Chondrocyte (in vitro differentiated cells): ENCODE results near the gene MCCD1. TPM values are rescaled to one million over a fixed set of nuclear protein-coding genes. Genes with fewer than 3 reads are reported as not detected.

Source experiments
- DNase-seq: peaks from one replicate; pipeline ENCODE4 v3.0.0; 2021; ENCODE audit warnings: mixed read lengths, low spot score
- H3K27ac Mint-ChIP-seq: one replicate; pipeline ENCODE4 v1.8.0; 2021; ENCODE audit warnings: mild to moderate bottlenecking, moderate library complexity, mixed read lengths; ENCODE audit not compliant: unreplicated experiment
- H3K27me3 Mint-ChIP-seq: 2 replicates; pipeline ENCODE4 v1.8.0; 2021; ENCODE audit warnings: low read depth, mixed read lengths
- H3K36me3 Mint-ChIP-seq: 2 replicates; pipeline ENCODE4 v1.8.0; 2021; ENCODE audit warnings: low read depth, mixed read lengths
- H3K4me1 Mint-ChIP-seq: 2 replicates; pipeline ENCODE4 v1.8.0; 2021; ENCODE audit warnings: low read depth, mild to moderate bottlenecking, mixed read lengths
- H3K4me3 Mint-ChIP-seq: one replicate; pipeline ENCODE4 v1.8.0; 2021; ENCODE audit warnings: mild to moderate bottlenecking, moderate library complexity, mixed read lengths; ENCODE audit not compliant: unreplicated experiment
- H3K9me3 Mint-ChIP-seq: 2 replicates; pipeline ENCODE4 v1.8.0; 2021; ENCODE audit warnings: low read depth, mixed read lengths
- total RNA-seq: library from RNA; stranded (reverse); gene quantifications from 3 replicates; pipeline ENCODE4 v1.2.1, GENCODE V29; 2021
- TF ChIP-seq, protein P1 (sequence below): fragments of 200-600 bp; sonication (generic); IDR thresholded peaks from 2 replicates; pipeline ENCODE4 v1.5.0; 2021; ENCODE audit warnings: antibody characterized with exemption, mild to moderate bottlenecking, moderate library complexity

Gene MCCD1
- total RNA-seq, 1 donor from 2014 or later, result not detected

DNA sequence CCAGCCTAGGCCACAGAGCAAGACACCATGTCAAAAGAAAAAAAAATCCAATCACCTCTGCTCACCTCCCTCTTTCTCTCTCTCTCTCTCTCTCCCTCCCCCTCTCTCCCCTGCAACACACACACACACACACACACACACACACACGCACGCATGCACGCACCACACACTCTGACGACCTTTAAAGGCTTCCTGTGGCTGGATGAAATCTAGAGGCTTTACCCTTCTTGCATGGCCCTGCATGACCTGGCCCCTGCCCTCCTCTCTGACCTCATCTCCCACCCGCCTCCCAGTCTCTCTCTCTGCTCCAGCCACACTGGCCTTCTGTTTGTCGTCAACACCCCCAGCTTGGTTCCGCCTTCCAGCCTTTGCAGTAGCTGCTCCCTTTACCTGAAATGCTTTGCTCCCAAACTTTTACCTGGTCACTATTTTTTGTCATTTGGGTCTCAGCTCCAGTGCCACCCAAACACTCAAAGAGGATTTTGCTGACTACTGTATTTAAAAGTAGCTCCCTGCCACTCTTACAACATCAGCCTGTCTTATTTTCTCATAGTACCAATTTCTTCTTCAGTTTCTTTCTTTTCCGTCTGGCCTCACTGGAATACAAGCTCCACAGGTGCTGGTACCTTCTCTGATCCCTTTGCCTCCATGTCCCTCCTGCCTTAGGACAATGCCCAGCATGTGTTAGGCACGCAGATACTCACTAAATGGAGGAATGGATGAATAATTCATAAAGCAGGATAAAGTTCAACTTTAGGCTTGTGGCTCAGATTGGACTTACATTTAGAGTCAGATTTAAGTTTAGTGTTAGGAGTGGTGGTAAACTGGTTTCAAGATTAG lies 39.0 kb downstream of the MCCD1 start:
- Mint-ChIP-seq H3K36me3 (no peaks in the 10 kb centered on the region), H3K4me1 (peaks cover 5% of the 10 kb centered on the region), H3K27me3 (peaks cover 2% of the 10 kb centered on the region), H3K4me3 (no peak overlapping the region), H3K27ac (no peak overlapping the region), H3K9me3 (no peaks in the 10 kb centered on the region)
- TF ChIP-seq, protein P1, sequence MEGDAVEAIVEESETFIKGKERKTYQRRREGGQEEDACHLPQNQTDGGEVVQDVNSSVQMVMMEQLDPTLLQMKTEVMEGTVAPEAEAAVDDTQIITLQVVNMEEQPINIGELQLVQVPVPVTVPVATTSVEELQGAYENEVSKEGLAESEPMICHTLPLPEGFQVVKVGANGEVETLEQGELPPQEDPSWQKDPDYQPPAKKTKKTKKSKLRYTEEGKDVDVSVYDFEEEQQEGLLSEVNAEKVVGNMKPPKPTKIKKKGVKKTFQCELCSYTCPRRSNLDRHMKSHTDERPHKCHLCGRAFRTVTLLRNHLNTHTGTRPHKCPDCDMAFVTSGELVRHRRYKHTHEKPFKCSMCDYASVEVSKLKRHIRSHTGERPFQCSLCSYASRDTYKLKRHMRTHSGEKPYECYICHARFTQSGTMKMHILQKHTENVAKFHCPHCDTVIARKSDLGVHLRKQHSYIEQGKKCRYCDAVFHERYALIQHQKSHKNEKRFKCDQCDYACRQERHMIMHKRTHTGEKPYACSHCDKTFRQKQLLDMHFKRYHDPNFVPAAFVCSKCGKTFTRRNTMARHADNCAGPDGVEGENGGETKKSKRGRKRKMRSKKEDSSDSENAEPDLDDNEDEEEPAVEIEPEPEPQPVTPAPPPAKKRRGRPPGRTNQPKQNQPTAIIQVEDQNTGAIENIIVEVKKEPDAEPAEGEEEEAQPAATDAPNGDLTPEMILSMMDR, result no peak
- peak; percentile 75 for DNase-seq

DNA sequence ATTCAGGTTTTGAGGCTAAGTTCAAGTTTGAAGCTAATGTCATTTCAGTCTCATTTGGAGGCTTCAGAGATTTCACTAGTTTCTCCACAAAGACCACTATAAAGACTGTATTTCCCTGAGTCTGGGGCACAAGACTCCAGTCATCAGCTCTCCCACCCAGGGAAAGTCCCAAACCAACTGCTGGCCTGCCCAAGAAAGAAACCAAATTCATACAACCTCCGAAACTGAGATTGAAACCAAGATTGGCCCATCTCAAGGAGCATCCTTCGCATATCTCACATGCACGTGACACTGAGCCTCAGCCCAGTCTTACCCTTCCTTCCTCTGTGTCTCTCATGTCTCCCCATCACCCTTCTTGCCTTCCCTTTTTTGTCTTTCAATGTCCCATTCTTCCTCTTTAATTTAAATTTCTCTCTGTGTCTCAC lies 39.8 kb downstream of the MCCD1 start:
- TF ChIP-seq, protein P1, result no peak
- DNase-seq, result no peak
- Mint-ChIP-seq H3K36me3 (no peaks in the 10 kb centered on the region), H3K4me3 (no peak overlapping the region), H3K27ac (no peak overlapping the region), H3K27me3 (peaks cover 2% of the 10 kb centered on the region), H3K4me1 (no peaks in the 10 kb centered on the region), H3K9me3 (no peaks in the 10 kb centered on the region)

DNA sequence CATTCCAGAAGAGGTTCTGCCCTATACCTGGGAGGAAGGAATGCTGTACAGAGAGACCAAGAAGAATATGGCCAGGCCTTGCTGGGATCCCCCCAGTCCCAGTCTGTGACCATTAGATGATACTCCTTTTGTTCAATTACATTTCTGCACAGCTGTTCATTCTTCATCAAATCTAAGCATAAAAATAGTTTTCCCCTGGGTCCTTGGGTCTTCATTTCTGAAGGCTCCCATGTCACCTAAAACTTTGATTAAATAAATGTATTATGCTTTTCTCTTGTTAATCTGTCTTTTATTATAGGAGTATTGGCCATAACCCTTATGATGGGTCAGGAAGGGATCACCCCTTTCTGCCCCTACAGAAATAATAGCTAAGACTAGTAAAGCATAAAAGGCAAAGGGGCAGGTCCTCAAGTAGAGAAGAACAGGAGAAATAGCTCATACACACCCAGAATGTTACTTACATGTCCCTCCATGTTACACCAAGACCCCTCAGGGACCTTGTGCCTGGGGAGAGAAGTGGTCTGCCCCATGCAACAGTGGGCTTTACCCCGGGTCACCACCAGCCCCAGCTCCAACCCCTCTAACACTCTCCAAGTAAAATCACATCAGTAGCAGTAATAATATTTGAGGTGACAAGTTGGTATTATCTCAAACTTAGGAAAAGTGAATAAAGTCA lies 41.2 kb downstream of the MCCD1 start:
- no peak for DNase-seq
- TF ChIP-seq, protein P1, result no peak
- H3K4me3 Mint-ChIP-seq, result no peak overlapping the region
- no peaks in the 10 kb centered on the region for H3K9me3 Mint-ChIP-seq
- no peaks in the 10 kb centered on the region for H3K36me3 Mint-ChIP-seq
- H3K4me1 Mint-ChIP-seq, result no peaks in the 10 kb centered on the region
- no peak overlapping the region for H3K27ac Mint-ChIP-seq
- peaks cover 2% of the 10 kb centered on the region for H3K27me3 Mint-ChIP-seq

DNA sequence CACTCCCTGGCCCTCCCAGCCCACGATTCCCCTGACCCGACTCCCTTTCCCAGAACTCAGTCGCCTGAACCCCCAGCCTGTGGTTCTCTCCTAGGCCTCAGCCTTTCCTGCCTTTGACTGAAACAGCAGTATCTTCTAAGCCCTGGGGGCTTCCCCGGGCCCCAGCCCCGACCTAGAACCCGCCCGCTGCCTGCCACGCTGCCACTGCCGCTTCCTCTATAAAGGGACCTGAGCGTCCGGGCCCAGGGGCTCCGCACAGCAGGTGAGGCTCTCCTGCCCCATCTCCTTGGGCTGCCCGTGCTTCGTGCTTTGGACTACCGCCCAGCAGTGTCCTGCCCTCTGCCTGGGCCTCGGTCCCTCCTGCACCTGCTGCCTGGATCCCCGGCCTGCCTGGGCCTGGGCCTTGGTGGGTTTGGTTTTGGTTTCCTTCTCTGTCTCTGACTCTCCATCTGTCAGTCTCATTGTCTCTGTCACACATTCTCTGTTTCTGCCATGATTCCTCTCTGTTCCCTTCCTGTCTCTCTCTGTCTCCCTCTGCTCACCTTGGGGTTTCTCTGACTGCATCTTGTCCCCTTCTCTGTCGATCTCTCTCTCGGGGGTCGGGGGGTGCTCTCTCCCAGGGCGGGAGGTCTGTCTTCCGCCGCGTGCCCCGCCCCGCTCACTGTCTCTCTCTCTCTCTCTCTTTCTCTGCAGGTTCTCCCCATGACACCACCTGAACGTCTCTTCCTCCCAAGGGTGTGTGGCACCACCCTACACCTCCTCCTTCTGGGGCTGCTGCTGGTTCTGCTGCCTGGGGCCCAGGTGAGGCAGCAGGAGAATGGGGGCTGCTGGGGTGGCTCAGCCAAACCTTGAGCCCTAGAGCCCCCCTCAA lies 43.5 kb downstream of the MCCD1 start, which contains the start of gene LTA:
LTA (plus strand) TSS at position 249 of the 871 bp plus-strand sequence; CDS start at position 703, 454 bp downstream.
- no peaks in the 10 kb centered on the region for H3K4me1 Mint-ChIP-seq
- peak within 1 kb of the TSS; percentile 20 for H3K27ac Mint-ChIP-seq
- TF ChIP-seq, protein P1, result no peak
- peaks cover 2% of the 10 kb centered on the region for H3K27me3 Mint-ChIP-seq
- no peaks in the 10 kb centered on the region for H3K9me3 Mint-ChIP-seq
- H3K36me3 Mint-ChIP-seq, result no peaks in the 10 kb centered on the region
- no peak within 1 kb of the TSS for H3K4me3 Mint-ChIP-seq
- DNase-seq, result no peak
